Measurements from ENCODE around the gene PPP1R8. TPM values are rescaled to one million over a fixed set of nuclear protein-coding genes. Genes with fewer than 3 reads are reported as not detected.
"Not testable (repeated sequence)": the region's sequence is repeated elsewhere in the genome, so short reads cannot be mapped to it uniquely, and the experiment has no call there.

PPP1R8 gene
- total RNA-seq, 2 donors from 2014 or later, result 45.0 to 48.1 TPM

DNA sequence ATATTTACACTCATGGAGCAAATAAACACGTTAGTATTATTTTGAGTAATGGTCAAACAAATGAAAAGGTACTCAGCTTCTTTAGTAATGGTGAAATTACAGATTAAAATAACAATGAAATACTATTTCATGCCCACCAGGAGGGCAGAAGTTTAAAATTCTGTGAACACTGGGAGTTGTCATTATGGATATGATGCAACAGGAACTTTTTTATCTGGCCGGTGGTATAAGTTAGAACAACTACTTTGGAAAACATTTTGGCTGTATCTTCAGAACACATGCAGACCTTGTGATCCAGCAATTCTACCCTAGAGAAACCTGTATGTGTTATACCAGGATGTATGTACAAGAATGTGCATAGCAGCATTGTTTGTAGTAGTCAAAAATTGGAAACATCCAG, 23.2 kb upstream of the PPP1R8 start:
- Mint-ChIP-seq H3K4me3 (no peak overlapping the region), H3K36me3 (ENCODE audit: low read depth) (peaks cover 48% of the 10 kb centered on the region), H3K4me1 (no peaks in the 10 kb centered on the region), H3K9me3 (no peaks in the 10 kb centered on the region), H3K27me3 (ENCODE audit: insufficient read depth) (no peaks in the 10 kb centered on the region), H3K27ac (peak overlapping the region; percentile 61)
- H3K27me3 ChIP-seq (ENCODE audit: control insufficient read depth, insufficient read depth, low read length, poor library complexity, severe bottlenecking), result no peaks in the 10 kb centered on the region
- no peak overlapping the region for H3K9ac ChIP-seq (ENCODE audit: extremely low read depth, low read length, poor library complexity, severe bottlenecking)
- H3K4me3 ChIP-seq (ENCODE audit: low read length), result no peak overlapping the region
- H3K27ac ChIP-seq (ENCODE audit: low read depth, low read length), result no peak overlapping the region
- TF ChIP-seq, protein P1, sequence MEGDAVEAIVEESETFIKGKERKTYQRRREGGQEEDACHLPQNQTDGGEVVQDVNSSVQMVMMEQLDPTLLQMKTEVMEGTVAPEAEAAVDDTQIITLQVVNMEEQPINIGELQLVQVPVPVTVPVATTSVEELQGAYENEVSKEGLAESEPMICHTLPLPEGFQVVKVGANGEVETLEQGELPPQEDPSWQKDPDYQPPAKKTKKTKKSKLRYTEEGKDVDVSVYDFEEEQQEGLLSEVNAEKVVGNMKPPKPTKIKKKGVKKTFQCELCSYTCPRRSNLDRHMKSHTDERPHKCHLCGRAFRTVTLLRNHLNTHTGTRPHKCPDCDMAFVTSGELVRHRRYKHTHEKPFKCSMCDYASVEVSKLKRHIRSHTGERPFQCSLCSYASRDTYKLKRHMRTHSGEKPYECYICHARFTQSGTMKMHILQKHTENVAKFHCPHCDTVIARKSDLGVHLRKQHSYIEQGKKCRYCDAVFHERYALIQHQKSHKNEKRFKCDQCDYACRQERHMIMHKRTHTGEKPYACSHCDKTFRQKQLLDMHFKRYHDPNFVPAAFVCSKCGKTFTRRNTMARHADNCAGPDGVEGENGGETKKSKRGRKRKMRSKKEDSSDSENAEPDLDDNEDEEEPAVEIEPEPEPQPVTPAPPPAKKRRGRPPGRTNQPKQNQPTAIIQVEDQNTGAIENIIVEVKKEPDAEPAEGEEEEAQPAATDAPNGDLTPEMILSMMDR (conservative IDR thresholded peaks at IDR 0.05), result no peak
- H3K36me3 ChIP-seq (ENCODE audit: control insufficient read depth, insufficient read depth, low read length), result peaks cover 62% of the 10 kb centered on the region
- no peaks in the 10 kb centered on the region for H3K9me3 ChIP-seq (ENCODE audit: control insufficient read depth, low read length)
- DNase-seq, result no peak
- no peaks in the 10 kb centered on the region for H3K4me1 ChIP-seq (ENCODE audit: control insufficient read depth, insufficient read depth, low read length)
- 74 to 83% methylated on average over 1 to 2 of the region's 2 CpGs for WGBS, 2 experiments (ENCODE audit: insufficient coverage in 1 of 2, insufficient read length in 1 of 2)

DNA sequence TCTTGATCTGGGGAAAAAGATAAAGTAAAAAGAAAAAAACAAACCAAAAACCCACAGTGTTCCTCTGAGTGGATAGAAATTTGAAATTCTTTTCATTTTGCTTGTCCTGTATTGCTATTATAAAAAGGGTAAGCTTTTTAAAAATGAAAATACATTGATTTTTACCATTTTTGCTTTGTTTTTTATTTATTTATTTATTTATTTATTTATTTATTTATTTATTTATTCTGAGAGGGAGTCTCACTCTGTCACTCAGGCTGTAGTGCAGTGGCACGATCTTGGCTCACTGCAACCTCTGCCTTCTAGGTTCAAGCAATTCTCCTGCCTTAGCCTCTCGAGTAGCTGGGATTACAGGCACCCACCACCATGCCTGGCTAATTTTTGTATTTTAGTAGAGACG, 22.5 kb upstream of the PPP1R8 start:
- not testable (repeated sequence) for H3K4me1 ChIP-seq (ENCODE audit: control insufficient read depth, insufficient read depth, low read length); H3K4me3 Mint-ChIP-seq; H3K27ac Mint-ChIP-seq; H3K4me3 ChIP-seq (ENCODE audit: low read length); H3K9me3 ChIP-seq (ENCODE audit: control insufficient read depth, low read length); H3K27me3 Mint-ChIP-seq (ENCODE audit: insufficient read depth); DNase-seq; H3K27ac ChIP-seq (ENCODE audit: low read depth, low read length); H3K9me3 Mint-ChIP-seq; H3K9ac ChIP-seq (ENCODE audit: extremely low read depth, low read length, poor library complexity, severe bottlenecking); H3K27me3 ChIP-seq (ENCODE audit: control insufficient read depth, insufficient read depth, low read length, poor library complexity, severe bottlenecking); H3K4me1 Mint-ChIP-seq
- WGBS, 2 experiments (ENCODE audit: insufficient coverage in 1 of 2, insufficient read length in 1 of 2), result 96 to 100% methylated on average over 1 to 3 of the region's 3 CpGs
- H3K36me3 ChIP-seq (ENCODE audit: control insufficient read depth, insufficient read depth, low read length), result peaks cover 62% of the 10 kb centered on the region
- H3K36me3 Mint-ChIP-seq (ENCODE audit: low read depth), result peaks cover 47% of the 10 kb centered on the region

DNA sequence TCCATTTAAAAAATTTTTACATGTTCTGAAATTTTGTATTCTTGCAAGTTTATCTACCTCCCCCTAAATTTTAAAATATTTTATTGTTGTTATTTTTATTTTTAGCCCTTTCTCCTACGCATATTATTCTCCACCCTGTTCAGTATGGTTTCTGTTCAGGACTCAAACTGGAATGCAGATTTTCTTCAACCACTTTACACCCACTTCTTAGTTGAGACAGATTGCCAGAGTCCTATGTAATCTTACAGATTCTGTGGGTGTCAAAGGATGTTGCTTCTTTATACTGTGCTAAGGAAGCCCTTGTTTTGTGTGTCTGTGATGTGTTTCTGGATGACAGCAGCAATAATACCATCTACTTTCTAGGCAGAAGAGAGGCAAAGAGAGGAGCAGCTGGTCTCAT, 20.7 kb upstream of the PPP1R8 start:
- Histone ChIP-seq H3K4me1 (ENCODE audit: control insufficient read depth, insufficient read depth, low read length) (no peaks in the 10 kb centered on the region), H3K9ac (ENCODE audit: extremely low read depth, low read length, poor library complexity, severe bottlenecking) (no peak overlapping the region), H3K4me3 (ENCODE audit: low read length) (no peak overlapping the region), H3K27me3 (ENCODE audit: control insufficient read depth, insufficient read depth, low read length, poor library complexity, severe bottlenecking) (no peaks in the 10 kb centered on the region), H3K36me3 (ENCODE audit: control insufficient read depth, insufficient read depth, low read length) (peaks cover 63% of the 10 kb centered on the region), H3K27ac (ENCODE audit: low read depth, low read length) (no peak overlapping the region), H3K9me3 (ENCODE audit: control insufficient read depth, low read length) (no peaks in the 10 kb centered on the region)
- TF ChIP-seq, protein P1 (conservative IDR thresholded peaks at IDR 0.05), result no peak
- DNase-seq, result no peak
- Mint-ChIP-seq H3K27me3 (ENCODE audit: insufficient read depth) (no peaks in the 10 kb centered on the region), H3K4me1 (no peaks in the 10 kb centered on the region), H3K4me3 (no peak overlapping the region), H3K9me3 (no peaks in the 10 kb centered on the region), H3K27ac (no peak overlapping the region), H3K36me3 (ENCODE audit: low read depth) (peaks cover 41% of the 10 kb centered on the region)
- 86% methylated on average over 1 of the region's 1 CpG; no CpG with 5 or more reads in 1 of the 2 experiments for WGBS, 2 experiments (ENCODE audit: insufficient coverage in 1 of 2, insufficient read length in 1 of 2)
